IMR-90 (cell line): ENCODE data around the gene ALKBH2. TPM values are rescaled to one million over a fixed set of nuclear protein-coding genes. Genes with fewer than 3 reads are reported as not detected.

Experiments
- ATAC-seq: fragments of 200-7000 bp; cut with Tn5 transposase; 2 replicates; pipeline ENCODE4 v1.9.1; 2020; ENCODE audit warnings: low read depth, mild to moderate bottlenecking, moderate library complexity
- BruUV-seq: library from RNA; stranded (reverse); fragments of 400-500 nt; replicated peaks from 2 replicates; lab custom pipeline; 2021; lab: Mats Ljungman, UMichigan
- CTCF ChIA-PET: fragments of 300-600 bp; formaldehyde crosslinking; extraction: SDS; loops from one replicate; lab custom pipeline; 2021; ENCODE audit warnings: antibody characterized with exemption; lab: Yijun Ruan, JAX
- POLR2A ChIA-PET: fragments of 300-600 bp; sonication (Branson Sonifier 250); formaldehyde crosslinking; loops from one replicate; lab custom pipeline; 2022; ENCODE audit warnings: antibody characterized with exemption; ENCODE audit not compliant: unreplicated experiment; lab: Charles Lee
- DNase-seq: peaks from one replicate; pipeline ENCODE4 v3.0.0; 2013
- H2AFZ ChIP-seq: replicated peaks from 2 replicates; pipeline ENCODE3; 2013; ENCODE audit warnings: low read length, mild to moderate bottlenecking; ENCODE audit not compliant: poor library complexity
- H2AK5ac ChIP-seq: 2 replicates; pipeline ENCODE4 v1.6.1; 2013; ENCODE audit warnings: low read depth, low read length, inconsistent platforms
- H2AK9ac ChIP-seq: replicated peaks from 2 replicates; pipeline ENCODE3; 2013; ENCODE audit warnings: mild to moderate bottlenecking, low read depth, low read length, moderate library complexity; ENCODE audit not compliant: poor library complexity
- H2BK120ac ChIP-seq: 2 replicates; pipeline ENCODE4 v1.6.1; 2013; ENCODE audit warnings: low read depth, low read length, inconsistent platforms
- H2BK15ac ChIP-seq: 3 replicates; pipeline ENCODE4 v1.6.1; 2013; ENCODE audit warnings: low read depth, low read length, inconsistent platforms
- H2BK20ac ChIP-seq: 2 replicates; pipeline ENCODE4 v1.6.1; 2013; ENCODE audit warnings: low read depth, mild to moderate bottlenecking, inconsistent platforms, low read length, moderate library complexity
- H2BK5ac ChIP-seq: 2 replicates; pipeline ENCODE4 v1.6.1; 2013; ENCODE audit warnings: mild to moderate bottlenecking, low read depth, low read length, inconsistent platforms; ENCODE audit not compliant: poor library complexity, severe bottlenecking
- H3K14ac ChIP-seq: replicated peaks from 2 replicates; pipeline ENCODE4 v1.6.1; 2013; ENCODE audit warnings: low read depth, low read length, inconsistent platforms
- H3K18ac ChIP-seq: 2 replicates; pipeline ENCODE4 v1.6.1; 2013; ENCODE audit warnings: low read depth, low read length, control low read depth
- H3K23ac ChIP-seq: 2 replicates; pipeline ENCODE4 v1.6.1; 2013; ENCODE audit warnings: low read depth, low read length, inconsistent platforms
- H3K27ac ChIP-seq: 2 replicates; pipeline ENCODE4 v1.5.1; 2013; ENCODE audit warnings: mild to moderate bottlenecking, control low read depth, low read length; ENCODE audit not compliant: insufficient read depth
- H3K27me3 ChIP-seq: 2 replicates; pipeline ENCODE4 v1.6.1; 2013; ENCODE audit warnings: low read length; ENCODE audit not compliant: control insufficient read depth, insufficient read depth
- H3K36me3 ChIP-seq: 2 replicates; pipeline ENCODE4 v1.6.1; 2013; ENCODE audit warnings: low read length, mixed read lengths; ENCODE audit not compliant: control insufficient read depth, insufficient read depth
- H3K4ac ChIP-seq: 2 replicates; pipeline ENCODE4 v1.6.1; 2013; ENCODE audit warnings: low read depth, low read length, inconsistent platforms
- H3K4me1 ChIP-seq: 2 replicates; pipeline ENCODE4 v1.6.1; 2013; ENCODE audit warnings: low read length, mixed read lengths; ENCODE audit not compliant: control insufficient read depth, insufficient read depth
- H3K4me2 ChIP-seq: 2 replicates; pipeline ENCODE4 v1.6.1; 2013; ENCODE audit warnings: low read depth, mild to moderate bottlenecking, control low read depth, low read length, moderate library complexity
- H3K4me3 ChIP-seq: 2 replicates; pipeline ENCODE4 v1.5.1; 2013; ENCODE audit warnings: low read depth, mild to moderate bottlenecking, control low read depth, low read length, moderate library complexity; ENCODE audit not compliant: insufficient read depth
- H3K56ac ChIP-seq: 2 replicates; pipeline ENCODE4 v1.6.1; 2013; ENCODE audit warnings: low read length, inconsistent platforms; ENCODE audit not compliant: insufficient read depth; ENCODE audit errors: extremely low read depth
- H3K79me1 ChIP-seq, 2 experiments: 2 replicates each; pipeline ENCODE4 v1.6.1; 2013; ENCODE audit warnings: low read length in 2 of 2, inconsistent platforms in 1 of 2, low read depth in 1 of 2
- H3K9ac ChIP-seq: 2 replicates; pipeline ENCODE4 v1.6.1; 2013; ENCODE audit warnings: low read depth, low read length, control low read depth
- H3K9me1 ChIP-seq: 2 replicates; pipeline ENCODE4 v1.6.1; 2013; ENCODE audit warnings: low read length, inconsistent platforms; ENCODE audit not compliant: insufficient read depth
- H3K9me3 ChIP-seq: 2 replicates; pipeline ENCODE4 v1.6.1; 2013; ENCODE audit warnings: low read length; ENCODE audit not compliant: control insufficient read depth, insufficient read depth
- H4K20me1 ChIP-seq: 2 replicates; pipeline ENCODE4 v1.6.1; 2013; ENCODE audit warnings: low read length, inconsistent platforms; ENCODE audit not compliant: insufficient read depth
- H4K5ac ChIP-seq: 2 replicates; pipeline ENCODE4 v1.6.1; 2013; ENCODE audit warnings: mild to moderate bottlenecking, low read depth, low read length, control low read depth
- H4K8ac ChIP-seq, 2 experiments: 2 replicates each; pipeline ENCODE4 v1.6.1; 2013; ENCODE audit warnings: low read depth in 2 of 2, low read length in 2 of 2, control low read depth in 1 of 2, inconsistent platforms in 1 of 2
- H4K91ac ChIP-seq: 2 replicates; pipeline ENCODE4 v1.6.1; 2013; ENCODE audit warnings: low read depth, low read length, inconsistent platforms; ENCODE audit not compliant: insufficient read depth
- BHLHE40 ChIP-seq: fragments of 150-350 bp; IDR thresholded peaks from 2 replicates; pipeline ENCODE4 v1.6.1; 2016; ENCODE audit warnings: mild to moderate bottlenecking, low read depth, low read length
- CEBPB ChIP-seq: IDR thresholded peaks from 2 replicates; pipeline ENCODE4 v1.6.1; 2012; ENCODE audit warnings: low read depth, low read length, improper control_type of control experiment
- CHD1 ChIP-seq: IDR thresholded peaks from 2 replicates; pipeline ENCODE4 v1.6.1; 2012; ENCODE audit warnings: low read depth, low read length, improper control_type of control experiment
- FOS ChIP-seq: fragments of 150-350 bp; IDR thresholded peaks from 2 replicates; pipeline ENCODE4 v1.6.1; 2016; ENCODE audit warnings: low read depth, low read length
- MAFK ChIP-seq: IDR thresholded peaks from 2 replicates; pipeline ENCODE4 v1.6.1; 2012; ENCODE audit warnings: low read depth, low read length, improper control_type of control experiment
- MAZ ChIP-seq: IDR thresholded peaks from 2 replicates; pipeline ENCODE4 v1.6.1; 2012; ENCODE audit warnings: low read depth, mild to moderate bottlenecking, low read length, improper control_type of control experiment, moderate library complexity, borderline replicate concordance
- MXI1 ChIP-seq: IDR thresholded peaks from 2 replicates; pipeline ENCODE4 v1.6.1; 2012; ENCODE audit warnings: low read depth, mild to moderate bottlenecking, low read length, moderate library complexity, borderline replicate concordance
- NFE2L2 ChIP-seq: fragments of 150-350 bp; IDR thresholded peaks from 2 replicates; pipeline ENCODE4 v1.6.1; 2016; ENCODE audit warnings: low read depth, mild to moderate bottlenecking, low read length
- POLR2A ChIP-seq: IDR thresholded peaks from 2 replicates; pipeline ENCODE4 v1.6.1; 2012; ENCODE audit warnings: mild to moderate bottlenecking, low read depth, low read length
- RAD21 ChIP-seq: IDR thresholded peaks from 2 replicates; pipeline ENCODE4 v1.6.1; 2012; ENCODE audit warnings: low read length, improper control_type of control experiment
- RCOR1 ChIP-seq: IDR thresholded peaks from 2 replicates; pipeline ENCODE4 v1.6.1; 2012; ENCODE audit warnings: mild to moderate bottlenecking, low read length, improper control_type of control experiment; ENCODE audit not compliant: insufficient replicate concordance
- RFX5 ChIP-seq: IDR thresholded peaks from 2 replicates; pipeline ENCODE4 v1.8.0; 2012; ENCODE audit warnings: low read depth, mild to moderate bottlenecking, low read length, moderate library complexity
- SMC3 ChIP-seq: fragments of 150-350 bp; IDR thresholded peaks from 2 replicates; pipeline ENCODE4 v1.6.1; 2016; ENCODE audit warnings: low read depth, mild to moderate bottlenecking, antibody characterized with exemption, low read length, moderate library complexity
- WGBS, 2 experiments: methylation state at CpG; one replicate each; pipeline versions ENCODE4 v1.1.5 to v1.1.7; 2013; ENCODE audit warnings: missing lambda C conversion rate in 2 of 2; ENCODE audit not compliant: insufficient read length in 1 of 2; ENCODE audit errors: extremely low coverage in 2 of 2; 5-methylcytosine and 5-hydroxymethylcytosine counted together
- dilution Hi-C: fragments of 300-500 bp; cut with HindIII; formaldehyde crosslinking; loops from one replicate; pipeline ENCODE4 v1.14.3; 2018; ENCODE audit warnings: low sequenced_read_pairs; ENCODE audit not compliant: unreplicated experiment
- in situ Hi-C: fragments of 300-500 bp; cut with MboI; formaldehyde crosslinking; loops from 3 replicates; pipeline ENCODE4 v1.14.3; 2019; ENCODE audit warnings: low sequenced_read_pairs, inconsistent platforms, mixed read lengths
- intact Hi-C: fragments of 100-400 bp; cut with micrococcal nuclease; formaldehyde crosslinking; loops from 2 replicates; pipeline ENCODE4 v1.10.0; 2022
- polyA plus RNA-seq, 3 experiments: library from polyadenylated mRNA; depleted of rRNA; stranded (reverse); fragments of >200 nt; gene quantifications; 2 replicates each; pipeline ENCODE4 v1.2.3, GENCODE V29; 2012; ENCODE audit warnings: low replicate concordance in 1 of 3
- total RNA-seq: library from RNA; depleted of rRNA; stranded (reverse); fragments of >200 nt; gene quantifications from 2 replicates; pipeline ENCODE4 v1.2.3, GENCODE V29; 2012
- TF ChIP-seq, protein P1 (sequence below): fragments of 150-350 bp; IDR thresholded peaks from 2 replicates; pipeline ENCODE4 v1.6.1; 2017; ENCODE audit warnings: mild to moderate bottlenecking, antibody characterized with exemption, low read length, low read depth
- TF ChIP-seq, protein P2 (sequence below): fragments of 150-350 bp; IDR thresholded peaks from 2 replicates; pipeline ENCODE4 v1.6.1; 2016; ENCODE audit warnings: low read depth, mild to moderate bottlenecking, low read length, moderate library complexity, borderline replicate concordance
- TF ChIP-seq, protein P3 (sequence below): conservative IDR thresholded peaks from 2 replicates; pipeline ENCODE4 v1.5.1; 2012; ENCODE audit warnings: mild to moderate bottlenecking, low read depth, low read length, improper control_type of control experiment

The ALKBH2 gene
- total and polyA plus RNA-seq, 2 of the 4 experiments (the other 2 are of a cell fraction): 14.9 to 17.8 TPM

DNA sequence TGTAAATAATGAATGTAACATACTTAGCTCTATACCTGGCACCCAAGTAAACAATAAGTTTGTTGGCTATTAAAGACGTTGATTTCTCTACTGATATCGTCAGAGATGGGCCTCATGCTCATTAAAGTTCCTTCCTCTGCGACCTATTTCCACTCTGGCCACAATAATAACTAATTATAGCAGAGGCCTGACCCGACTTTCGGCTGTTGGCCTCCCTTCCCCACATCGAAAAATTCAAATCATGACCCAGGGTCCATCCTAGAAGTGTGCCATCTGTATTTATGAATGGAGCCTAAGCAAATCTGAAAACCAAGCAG, 41.2 kb downstream of the ALKBH2 start:
- H3K36me3 ChIP-seq: no peaks in the 10 kb centered on the region
- peak overlapping the region; percentile 87 for H4K5ac ChIP-seq
- H3K9me3 ChIP-seq: no peaks in the 10 kb centered on the region
- intact Hi-C loops: loop anchor here (2.0 kb wide), 1 partner anchor 31 kb away; the partner anchor contains the start of gene SVOP
- no TSS peak for BruUV-seq
- 0 out of 2 replicates have a peak overlapping the region, but pooled peaks have one; percentile 7 for H3K18ac ChIP-seq
- no peak overlapping the region for H2BK120ac ChIP-seq
- peak overlapping the region; percentile 63 for H3K4me3 ChIP-seq
- 0 out of 2 replicates have a peak overlapping the region, but pooled peaks have one; percentile 4 for H3K56ac ChIP-seq
- H3K9me1 ChIP-seq: peaks cover 5% of the 10 kb centered on the region
- TF ChIP-seq, protein P1, sequence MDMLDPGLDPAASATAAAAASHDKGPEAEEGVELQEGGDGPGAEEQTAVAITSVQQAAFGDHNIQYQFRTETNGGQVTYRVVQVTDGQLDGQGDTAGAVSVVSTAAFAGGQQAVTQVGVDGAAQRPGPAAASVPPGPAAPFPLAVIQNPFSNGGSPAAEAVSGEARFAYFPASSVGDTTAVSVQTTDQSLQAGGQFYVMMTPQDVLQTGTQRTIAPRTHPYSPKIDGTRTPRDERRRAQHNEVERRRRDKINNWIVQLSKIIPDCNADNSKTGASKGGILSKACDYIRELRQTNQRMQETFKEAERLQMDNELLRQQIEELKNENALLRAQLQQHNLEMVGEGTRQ: no peak
- TF ChIP-seq CEBPB (no peak), NFE2L2 (no peak), FOS (no peak), RAD21 (no peak), MAFK (no peak), RFX5 (no peak), CHD1 (no peak), RCOR1 (no peak), SMC3 (no peak), MAZ (no peak), MXI1 (no peak), POLR2A (no peak), BHLHE40 (no peak)
- TF ChIP-seq, protein P2, sequence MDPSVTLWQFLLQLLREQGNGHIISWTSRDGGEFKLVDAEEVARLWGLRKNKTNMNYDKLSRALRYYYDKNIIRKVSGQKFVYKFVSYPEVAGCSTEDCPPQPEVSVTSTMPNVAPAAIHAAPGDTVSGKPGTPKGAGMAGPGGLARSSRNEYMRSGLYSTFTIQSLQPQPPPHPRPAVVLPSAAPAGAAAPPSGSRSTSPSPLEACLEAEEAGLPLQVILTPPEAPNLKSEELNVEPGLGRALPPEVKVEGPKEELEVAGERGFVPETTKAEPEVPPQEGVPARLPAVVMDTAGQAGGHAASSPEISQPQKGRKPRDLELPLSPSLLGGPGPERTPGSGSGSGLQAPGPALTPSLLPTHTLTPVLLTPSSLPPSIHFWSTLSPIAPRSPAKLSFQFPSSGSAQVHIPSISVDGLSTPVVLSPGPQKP: no peak
- TF ChIP-seq, protein P3, sequence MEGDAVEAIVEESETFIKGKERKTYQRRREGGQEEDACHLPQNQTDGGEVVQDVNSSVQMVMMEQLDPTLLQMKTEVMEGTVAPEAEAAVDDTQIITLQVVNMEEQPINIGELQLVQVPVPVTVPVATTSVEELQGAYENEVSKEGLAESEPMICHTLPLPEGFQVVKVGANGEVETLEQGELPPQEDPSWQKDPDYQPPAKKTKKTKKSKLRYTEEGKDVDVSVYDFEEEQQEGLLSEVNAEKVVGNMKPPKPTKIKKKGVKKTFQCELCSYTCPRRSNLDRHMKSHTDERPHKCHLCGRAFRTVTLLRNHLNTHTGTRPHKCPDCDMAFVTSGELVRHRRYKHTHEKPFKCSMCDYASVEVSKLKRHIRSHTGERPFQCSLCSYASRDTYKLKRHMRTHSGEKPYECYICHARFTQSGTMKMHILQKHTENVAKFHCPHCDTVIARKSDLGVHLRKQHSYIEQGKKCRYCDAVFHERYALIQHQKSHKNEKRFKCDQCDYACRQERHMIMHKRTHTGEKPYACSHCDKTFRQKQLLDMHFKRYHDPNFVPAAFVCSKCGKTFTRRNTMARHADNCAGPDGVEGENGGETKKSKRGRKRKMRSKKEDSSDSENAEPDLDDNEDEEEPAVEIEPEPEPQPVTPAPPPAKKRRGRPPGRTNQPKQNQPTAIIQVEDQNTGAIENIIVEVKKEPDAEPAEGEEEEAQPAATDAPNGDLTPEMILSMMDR: no peak
- in situ Hi-C loops: no loop called here
- no peaks in the 10 kb centered on the region for H3K27me3 ChIP-seq
- H3K4me1 ChIP-seq: 0 out of 2 replicates have a peak, but pooled peaks cover 4% of the 10 kb centered on the region
- H3K9ac ChIP-seq: peak overlapping the region; percentile 26
- ChIA-PET POLR2A (no interaction called here), CTCF (interaction anchor here (0.7 kb wide), 1 partner anchor 153 kb away, joined by 3 read pairs; no protein-coding TSS in a partner anchor)
- no peak for ATAC-seq
- peak overlapping the region; percentile 57 for H4K91ac ChIP-seq
- peak overlapping the region; percentile 80 for H3K4ac ChIP-seq
- H2AFZ ChIP-seq: peak overlapping the region; percentile 100
- dilution Hi-C loops: no loop called here
- DNase-seq: no peak
- H3K14ac ChIP-seq: peak overlapping the region; percentile 92
- H2BK5ac ChIP-seq: peak overlapping the region; percentile 29
- H4K20me1 ChIP-seq: no peaks in the 10 kb centered on the region
- peak overlapping the region; percentile 70 for H2AK9ac ChIP-seq
- 0 out of 2 replicates have a peak overlapping the region, but pooled peaks have one; percentile 7 for H3K23ac ChIP-seq
- peak overlapping the region; percentile 82 for H3K4me2 ChIP-seq
- H2AK5ac ChIP-seq: no peak overlapping the region
- WGBS, 2 experiments: no CpG with 5 or more reads among the region's 6 CpGs
- no peak overlapping the region for H2BK20ac ChIP-seq
- peaks cover 11 to 15% of the 10 kb centered on the region in 2 experiments; a peak in 3 of 4 replicates for H3K79me1 ChIP-seq
- peak overlapping the region; percentile 5; the same call in 1 of the 2 replicates for H3K27ac ChIP-seq
- no peak overlapping the region for H2BK15ac ChIP-seq
- peak overlapping the region; percentile 97 to 99 for H4K8ac ChIP-seq
